Adrenal gland (tissue), 12 donors: ENCODE data around the gene EFNA2. TPM values are rescaled to one million over a fixed set of nuclear protein-coding genes. Genes with fewer than 3 reads are reported as not detected.

Experiments used
- DNase-seq, 7 donors: peaks; one replicate each; pipeline ENCODE4 v3.0.0-alpha.2; 2019 to 2020
- H3K27ac ChIP-seq, 5 donors: fragments of 200-600 bp; sonication (generic) in 4 of 5; 1 replicate in 3 of 5; 2 replicates in 2 of 5; pipeline versions ENCODE4 v1.5.1 to v1.8.0; 2016 to 2020; ENCODE audit warnings: mild to moderate bottlenecking in 1 of 5
- H3K27me3 ChIP-seq: fragments of 200-600 bp; 2 replicates; pipeline ENCODE4 v1.8.0; 2021
- H3K36me3 ChIP-seq, 2 donors: fragments of 200-600 bp; replicated peaks in 1 of 2; 1 replicate in 1 of 2; 2 replicates in 1 of 2; pipeline versions ENCODE4 v1.5.1 to v1.8.0; 2018 to 2022
- H3K4me1 ChIP-seq, 2 donors: fragments of 200-600 bp; replicated peaks in 1 of 2; 1 replicate in 1 of 2; 2 replicates in 1 of 2; pipeline versions ENCODE4 v1.5.1 to v1.8.0; 2018 to 2021
- H3K4me3 ChIP-seq, 4 donors: fragments of 200-600 bp; sonication (generic) in 3 of 4; one replicate each; pipeline ENCODE4 v1.5.1; 2016 to 2018
- H3K9me3 ChIP-seq, 3 donors: fragments of 200-600 bp; sonication (generic) in 1 of 3; replicated peaks in 1 of 3; 1 replicate in 2 of 3; 2 replicates in 1 of 3; pipeline versions ENCODE4 v1.5.1 to v1.8.0; 2016 to 2021
- POLR2A ChIP-seq, 2 donors: fragments of 450-650 bp; IDR thresholded peaks; one replicate each; pipeline ENCODE4 v1.6.1; 2017; ENCODE audit warnings: antibody characterized with exemption in 2 of 2, mild to moderate bottlenecking in 2 of 2, moderate library complexity in 1 of 2
- WGBS, 4 donors: extraction: QIAGEN DNeasy Blood & Tissue Kit in 2 of 4; methylation state at CpG; one replicate each; pipeline versions ENCODE4 v1.1.5 to v1.1.7; 2013 to 2017; 5-methylcytosine and 5-hydroxymethylcytosine counted together
- intact Hi-C, 2 donors: fragments of 100-400 bp; cut with DNase I; formaldehyde crosslinking; loops; one replicate each; pipeline versions ENCODE4 v1.14.1 to v1.15.0; 2022 to 2023
- polyA plus RNA-seq, 3 donors: library from polyadenylated mRNA; stranded (reverse); fragments of 200-250 nt in 2 of 3; fragments of 350-450 nt in 1 of 3; fragmentation: Illumina TruSeq in 1 of 3; extraction: RNeasy Lipid Tissue Mini Kit (QIAGEN cat#74804) in 1 of 3; gene quantifications; one replicate each; pipeline ENCODE4 v1.2.3, GENCODE V29; 2013 to 2014
- total RNA-seq, 9 donors: library from RNA; depleted of rRNA in 4 of 9; stranded (reverse); fragments of >200 nt in 4 of 9; fragments of 120-200 nt in 1 of 9; fragmentation: NEBNext Ultra II Directional in 1 of 9; extraction: Animal tissue kit (Norgen Biotek cat#: 25700) in 1 of 9; gene quantifications; one replicate each; pipeline versions ENCODE4 v1.1.0 to v1.2.4, GENCODE V29; 2013 to 2023
- TF ChIP-seq, protein P1 (sequence below), 6 experiments: fragments of 450-650 bp in 4 of 6; fragments of 200-600 bp in 2 of 6; sonication (generic) in 1 of 6; IDR thresholded peaks; 1 replicate in 5 of 6; 2 replicates in 1 of 6; pipeline versions ENCODE4 v1.5.1 to v1.8.0; 2016 to 2021; ENCODE audit warnings: antibody characterized with exemption in 6 of 6, mild to moderate bottlenecking in 2 of 6, moderate library complexity in 1 of 6
- donor health status: healthy with polysubstance abuse.
- donor health status: Bipolar disorder and iron deficiency.
- donor health status: DM: yes; HTN: yes; CAD: no.
- donor health status: DM: no; HTN: no; CAD: no.
- donor health status: DM: no; HTN: no; CAD: no.
- donor health status: DM: yes; HTN: yes; CAD: no.

EFNA2 gene
- total and polyA plus RNA-seq, 12 donors: 0.11 TPM; not detected in 11

DNA sequence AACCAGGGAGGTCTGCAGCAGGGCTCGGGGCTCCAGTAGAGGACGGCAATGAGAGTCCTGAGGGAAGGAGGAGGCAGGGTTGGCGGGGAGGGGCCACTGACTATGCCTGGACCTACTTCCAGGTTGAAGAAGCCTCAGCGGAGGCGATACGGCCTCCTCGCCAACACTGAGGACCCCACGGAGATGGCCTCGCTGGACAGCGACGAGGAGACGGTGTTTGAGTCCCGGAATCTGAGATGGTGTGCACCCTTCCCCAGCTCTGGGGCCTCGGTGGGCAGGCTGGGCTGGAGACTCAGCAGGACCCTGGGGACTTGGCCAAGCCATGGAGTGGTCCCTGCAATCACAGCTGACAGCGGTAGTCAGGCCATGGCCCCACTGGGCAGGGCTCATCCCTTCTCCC is 8.6 kb upstream of the EFNA2 start:
- peak in 3 of 7 donors; percentile 36 to 55 (median 45) for DNase-seq
- H3K4me1 ChIP-seq: peaks cover 25 to 41% of the 10 kb centered on the region in 2 donors
- TF ChIP-seq POLR2A (IDR thresholded peaks at IDR 0.05): no peak
- TF ChIP-seq, protein P1, sequence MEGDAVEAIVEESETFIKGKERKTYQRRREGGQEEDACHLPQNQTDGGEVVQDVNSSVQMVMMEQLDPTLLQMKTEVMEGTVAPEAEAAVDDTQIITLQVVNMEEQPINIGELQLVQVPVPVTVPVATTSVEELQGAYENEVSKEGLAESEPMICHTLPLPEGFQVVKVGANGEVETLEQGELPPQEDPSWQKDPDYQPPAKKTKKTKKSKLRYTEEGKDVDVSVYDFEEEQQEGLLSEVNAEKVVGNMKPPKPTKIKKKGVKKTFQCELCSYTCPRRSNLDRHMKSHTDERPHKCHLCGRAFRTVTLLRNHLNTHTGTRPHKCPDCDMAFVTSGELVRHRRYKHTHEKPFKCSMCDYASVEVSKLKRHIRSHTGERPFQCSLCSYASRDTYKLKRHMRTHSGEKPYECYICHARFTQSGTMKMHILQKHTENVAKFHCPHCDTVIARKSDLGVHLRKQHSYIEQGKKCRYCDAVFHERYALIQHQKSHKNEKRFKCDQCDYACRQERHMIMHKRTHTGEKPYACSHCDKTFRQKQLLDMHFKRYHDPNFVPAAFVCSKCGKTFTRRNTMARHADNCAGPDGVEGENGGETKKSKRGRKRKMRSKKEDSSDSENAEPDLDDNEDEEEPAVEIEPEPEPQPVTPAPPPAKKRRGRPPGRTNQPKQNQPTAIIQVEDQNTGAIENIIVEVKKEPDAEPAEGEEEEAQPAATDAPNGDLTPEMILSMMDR (IDR thresholded peaks at IDR 0.05): no peak
- 88 to 97% (median 94%) methylated on average over 15 of the region's 15 CpGs for WGBS, 4 donors
- intact Hi-C loops: loop anchor here in 1 of 2 donors (10.0 kb wide), 1 partner anchor 158 kb away; the partner anchor contains the start of gene RPS15
- peaks cover 0 to 48% of the 10 kb centered on the region in 2 donors for H3K36me3 ChIP-seq
- H3K9me3 ChIP-seq: no peaks in the 10 kb centered on the region
- H3K27ac ChIP-seq: peak overlapping the region in 1 of 5 donors; percentile 13
- no peak overlapping the region for H3K4me3 ChIP-seq
- no peaks in the 10 kb centered on the region for H3K27me3 ChIP-seq

DNA sequence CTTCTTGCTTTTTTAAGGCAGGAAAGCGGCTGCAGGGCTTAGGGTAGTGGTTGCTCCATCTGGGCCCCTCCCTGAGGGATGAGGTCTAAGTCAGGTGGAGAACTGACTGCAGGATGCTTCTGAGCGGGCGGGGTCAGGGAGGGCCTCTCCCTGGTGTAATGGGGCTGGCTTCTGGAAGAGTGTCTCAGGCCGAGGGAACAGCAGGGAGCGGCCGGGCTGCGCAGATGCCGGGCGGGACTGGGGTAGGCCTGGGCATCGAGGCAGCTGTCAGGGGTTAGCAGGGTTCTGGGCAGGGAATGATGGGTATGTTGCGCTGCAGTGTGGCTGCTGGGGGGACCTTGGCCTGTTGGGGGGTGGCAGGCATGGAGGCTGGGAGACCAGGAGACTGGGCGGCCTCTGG is 7.6 kb upstream of the EFNA2 start:
- TF ChIP-seq POLR2A (IDR thresholded peaks at IDR 0.05): no peak
- TF ChIP-seq, protein P1 (IDR thresholded peaks at IDR 0.05): no peak
- peaks cover 25 to 31% of the 10 kb centered on the region in 2 donors for H3K4me1 ChIP-seq
- DNase-seq: no peak
- H3K36me3 ChIP-seq: peaks cover 0 to 38% of the 10 kb centered on the region in 2 donors
- no peaks in the 10 kb centered on the region for H3K9me3 ChIP-seq
- no peak overlapping the region for H3K27ac ChIP-seq
- 79 to 92% (median 89%) methylated on average over 2 to 12 of the region's 12 CpGs for WGBS, 4 donors
- no peak overlapping the region for H3K4me3 ChIP-seq
- intact Hi-C loops: loop anchor here in 1 of 2 donors (10.0 kb wide), 1 partner anchor 157 kb away; the partner anchor contains the start of gene RPS15
- H3K27me3 ChIP-seq: peaks cover 3% of the 10 kb centered on the region

DNA sequence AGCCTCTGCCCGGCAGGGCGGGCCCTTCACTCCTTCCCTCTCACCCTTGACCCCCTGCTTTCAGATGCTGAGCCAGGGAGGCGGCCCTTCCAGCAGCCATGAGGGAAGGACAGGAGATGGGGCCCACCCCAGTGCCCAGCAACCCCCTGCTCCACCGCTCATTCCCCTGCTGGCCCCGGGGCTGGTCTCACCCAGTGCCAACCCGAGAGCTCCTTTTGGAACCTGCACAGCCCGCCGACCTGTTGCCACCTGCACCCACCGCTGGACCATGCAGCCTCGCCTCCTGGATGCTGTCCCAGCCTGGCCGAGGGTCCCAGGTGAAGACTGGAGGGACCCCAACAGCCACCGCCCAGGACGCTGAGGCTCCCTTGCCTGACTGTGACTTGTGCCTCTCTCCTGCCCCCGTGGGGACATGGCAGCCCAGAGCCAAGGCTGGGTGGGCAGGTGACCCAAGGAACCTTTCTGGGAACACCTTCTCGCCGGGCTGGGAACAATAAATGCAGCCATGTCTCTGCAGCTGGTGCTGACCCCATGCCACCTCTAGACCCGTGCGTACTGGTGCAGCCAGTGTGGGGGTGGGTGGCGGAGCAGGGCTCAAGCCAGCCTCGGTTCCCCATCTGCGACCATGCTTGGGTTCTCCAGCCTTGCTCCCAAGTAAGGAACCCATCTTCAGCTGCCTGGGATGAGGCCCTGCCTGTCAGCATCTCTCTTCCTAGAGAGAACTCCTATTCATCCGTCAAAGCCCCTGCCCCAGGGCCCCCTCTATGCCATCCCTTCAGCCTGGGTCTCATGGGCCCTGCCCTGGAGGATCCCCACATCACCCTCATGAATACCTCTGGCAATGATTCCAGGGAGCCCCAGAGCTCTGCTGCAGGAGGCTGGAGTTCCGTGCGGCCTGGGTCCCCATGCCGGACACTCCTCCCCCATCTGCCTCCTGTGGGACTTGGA is 6.7 kb upstream of the EFNA2 start:
- intact Hi-C loops: loop anchor here in 1 of 2 donors (10.0 kb wide), 1 partner anchor 156 kb away; the partner anchor contains the start of gene RPS15
- TF ChIP-seq POLR2A (IDR thresholded peaks at IDR 0.05): no peak
- TF ChIP-seq, protein P1 (IDR thresholded peaks at IDR 0.05): no peak
- H3K36me3 ChIP-seq: peaks cover 0 to 29% of the 10 kb centered on the region in 2 donors
- H3K4me1 ChIP-seq: peaks cover 21 to 27% of the 10 kb centered on the region in 2 donors
- H3K4me3 ChIP-seq: no peak overlapping the region
- no peak overlapping the region for H3K27ac ChIP-seq
- H3K9me3 ChIP-seq: no peaks in the 10 kb centered on the region
- H3K27me3 ChIP-seq: peaks cover 9% of the 10 kb centered on the region
- peak in 3 of 7 donors; percentile 29 to 67 (median 50) for DNase-seq
- WGBS, 4 donors: 76 to 86% (median 83%) methylated on average over 15 to 25 of the region's 25 CpGs

DNA sequence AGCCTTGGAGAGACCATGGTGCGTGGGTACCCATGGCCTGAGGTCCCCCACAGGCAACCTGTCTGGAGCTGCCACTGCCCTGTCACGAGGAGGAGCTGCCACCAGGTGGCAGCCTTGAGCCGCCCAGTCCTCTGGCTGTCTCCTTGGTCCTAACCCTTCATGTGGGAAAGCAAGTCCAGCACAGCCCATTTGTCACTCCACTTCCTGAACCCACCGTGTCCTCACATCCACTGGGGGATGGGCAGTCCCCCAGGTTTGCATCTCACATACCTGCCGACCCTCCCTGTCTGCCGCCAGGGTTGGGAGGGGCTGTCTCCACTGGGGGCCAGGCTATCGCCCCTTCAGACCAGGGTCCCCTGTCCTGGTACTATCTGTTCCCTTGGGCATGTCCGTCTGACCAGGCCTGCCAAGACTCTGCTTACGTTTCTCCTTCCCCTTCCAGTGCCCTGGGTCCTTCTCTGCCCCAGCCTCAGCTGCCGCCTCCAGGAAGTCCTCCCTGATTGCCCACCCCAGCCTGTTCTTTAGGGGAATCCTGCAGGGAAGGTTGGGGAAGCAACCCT is 5.8 kb upstream of the EFNA2 start:
- Histone ChIP-seq H3K27me3 (peaks cover 18% of the 10 kb centered on the region), H3K36me3 (peaks cover 0 to 20% of the 10 kb centered on the region in 2 donors), H3K4me3 (no peak overlapping the region), H3K9me3 (no peaks in the 10 kb centered on the region), H3K27ac (no peak overlapping the region), H3K4me1 (peaks cover 12 to 18% of the 10 kb centered on the region in 2 donors)
- WGBS, 4 donors: 27 to 51% (median 28%) methylated on average over 3 to 10 of the region's 10 CpGs
- intact Hi-C loops: loop anchor here (10.0 kb wide), 3 partner anchors 105 to 235 kb away; partner anchors contain the start of genes ADAMTSL5 (in 1 of the 2), NDUFS7 (in 1 of the 2) and RPS15 (in 1 of the 2)
- peak; percentile 79 to 93 (median 86) for DNase-seq
- TF ChIP-seq POLR2A (IDR thresholded peaks at IDR 0.05): no peak
- TF ChIP-seq, protein P1 (IDR thresholded peaks at IDR 0.05): peak; percentile 91 to 97 (median 93)
